ENCODE results near the gene FRS2. TPM values are rescaled to one million over a fixed set of nuclear protein-coding genes. Genes with fewer than 3 reads are reported as not detected.

Gene FRS2
- total RNA-seq, 1 experiment from 2014 or later = 33.7 TPM

- H4K8ac ChIP-seq (replicated peaks; ENCODE audit: insufficient read length, low read depth, low read length) = no peak overlapping the region
- H3K27ac Mint-ChIP-seq = no peak overlapping the region
- no CpG with 5 or more reads among the region's 3 CpGs for WGBS (ENCODE audit: extremely low coverage, insufficient read length, low lambda C conversion rate)
Observed at GRCh38 chr12:69440016-69440415, 30.2 kb upstream of the FRS2 start.

More at GRCh38 chr12:69440016-69440415, 30.2 kb upstream of the FRS2 start:
- Histone ChIP-seq H3K4ac (ENCODE audit: low read depth, low read length) (no peak overlapping the region), H3K56ac (ENCODE audit: insufficient read length, low read depth, low read length) (no peak overlapping the region), H3K14ac (ENCODE audit: insufficient read depth, low read length) (no peak overlapping the region), H2BK120ac (ENCODE audit: low read depth, low read length, poor library complexity, severe bottlenecking) (no peak overlapping the region), H3K9ac (ENCODE audit: extremely low read depth, insufficient read length, low read length) (no peak overlapping the region), H2BK20ac (ENCODE audit: low read depth, low read length, poor library complexity, severe bottlenecking) (no peak overlapping the region), H3T11ph (ENCODE audit: low read length) (no peak overlapping the region), H3K4me2 (ENCODE audit: insufficient read depth, insufficient read length, low read length) (no peak overlapping the region), H3K23me2 (ENCODE audit: insufficient read length, low read depth, low read length, poor library complexity, severe bottlenecking) (no peaks in the 10 kb centered on the region), H3K9me3 (ENCODE audit: control insufficient read depth, low read depth, low read length) (no peaks in the 10 kb centered on the region), H2AK5ac (ENCODE audit: insufficient read length, low read length) (no peak overlapping the region), H4K20me1 (ENCODE audit: control insufficient read depth, insufficient read depth, insufficient read length) (no peaks in the 10 kb centered on the region), H3K23ac (ENCODE audit: insufficient read length, low read depth, low read length) (no peak overlapping the region), H4K5ac (ENCODE audit: insufficient read length, low read depth, low read length) (no peak overlapping the region), H3K27ac (ENCODE audit: insufficient read length, low read depth, low read length) (no peak overlapping the region), H2BK5ac (ENCODE audit: insufficient read length, low read length) (no peak overlapping the region), H3K27me3 (ENCODE audit: insufficient read depth, low read length) (no peaks in the 10 kb centered on the region), H2BK12ac (ENCODE audit: insufficient read length, low read depth, low read length) (no peak overlapping the region), H3K79me2 (ENCODE audit: insufficient read depth, low read length) (no peaks in the 10 kb centered on the region), H3K79me1 (ENCODE audit: insufficient read depth, low read depth, low read length, poor library complexity, severe bottlenecking) (no peaks in the 10 kb centered on the region), H4K91ac (ENCODE audit: insufficient read length, low read depth, low read length) (no peak overlapping the region), H2AFZ (ENCODE audit: low read length) (no peak overlapping the region), H2BK15ac (ENCODE audit: low read depth, low read length) (no peak overlapping the region), H3K4me1 (ENCODE audit: insufficient read depth, low read length) (no peaks in the 10 kb centered on the region), H3K18ac (ENCODE audit: insufficient read length, low read depth, low read length) (no peak overlapping the region)
- Mint-ChIP-seq H3K4me3 (no peak overlapping the region), H3K9me3 (no peaks in the 10 kb centered on the region; a peak in 2 of 5 replicates), H3K36me3 (ENCODE audit: insufficient read depth in 1 of 3, low read depth in 3 of 3) (peaks cover 0 to 2% (median 0%) of the 10 kb centered on the region in 3 experiments; a peak in 3 of 7 replicates), H3K27me3 (ENCODE audit: low read depth) (no peaks in the 10 kb centered on the region), H3K4me1 (no peaks in the 10 kb centered on the region)
- TF ChIP-seq CTCF (conservative IDR thresholded peaks at IDR 0.05) = no peak
- DNase-seq = no peak
